ENCODE measurements around the gene PPIA.
"Not testable (repeated sequence)": the region's sequence is repeated elsewhere in the genome, so short reads cannot be mapped to it uniquely, and the experiment has no call there.

Gene PPIA

DNA sequence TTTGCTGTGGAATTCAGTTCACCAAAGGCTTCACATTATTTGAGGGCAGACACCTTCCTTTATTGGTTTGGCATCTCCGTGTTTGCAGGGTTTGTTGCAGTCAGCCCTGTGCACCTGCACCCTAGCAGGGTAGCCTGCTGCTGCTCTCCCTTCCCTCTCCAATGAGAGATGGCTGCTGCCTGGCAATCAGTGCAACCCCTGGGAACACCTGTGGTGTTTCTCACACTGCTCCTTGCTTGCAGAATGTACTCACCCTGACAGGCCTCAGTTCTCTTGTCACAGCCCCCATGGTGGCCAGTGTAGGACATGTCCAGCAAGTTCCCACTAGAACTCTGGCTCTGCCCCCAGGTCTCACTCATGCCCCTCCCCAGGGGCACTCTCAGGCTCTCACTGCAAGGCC, 12.1 kb upstream of the PPIA start:
- DNase-seq: no peak

DNA sequence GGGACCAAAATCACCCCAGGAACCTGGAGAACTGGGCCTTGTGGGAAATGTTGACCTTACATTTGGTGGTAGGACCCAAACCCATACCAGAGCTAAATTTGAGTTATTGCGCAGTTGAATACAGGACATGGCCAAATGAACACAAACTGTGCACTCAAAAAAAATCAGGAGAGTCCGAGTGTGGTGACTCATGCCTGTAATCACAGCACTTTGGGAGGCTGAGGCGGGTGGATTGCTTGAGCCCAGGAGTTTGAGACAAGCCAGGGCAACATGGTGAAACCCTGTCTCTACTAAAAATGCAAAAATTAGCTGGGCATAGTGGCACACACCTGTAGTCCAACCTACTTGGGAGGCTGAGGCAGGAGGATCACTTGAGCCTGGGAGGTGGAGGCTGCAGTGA, 11.3 kb upstream of the PPIA start:
- DNase-seq: not testable (repeated sequence)

DNA sequence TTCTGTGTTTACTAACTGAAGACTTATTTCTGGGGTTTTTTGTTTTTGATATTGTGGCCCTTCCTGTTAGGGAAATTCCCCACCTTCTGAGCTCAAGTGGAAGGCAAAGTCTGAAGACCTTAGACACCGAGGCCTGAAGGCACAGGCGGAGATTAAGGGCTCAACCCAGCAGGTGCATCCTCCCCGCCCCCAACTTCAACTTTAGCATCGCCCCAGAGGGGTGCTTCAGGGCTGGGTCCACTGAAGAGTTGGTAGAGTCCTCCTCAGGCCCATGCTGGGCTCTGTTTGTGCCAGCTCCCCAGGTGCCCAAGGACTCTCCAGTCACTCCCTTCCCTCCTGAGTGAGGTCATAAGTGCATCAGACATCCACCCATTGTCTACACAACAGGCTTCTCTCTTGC, 9.4 kb upstream of the PPIA start:
- DNase-seq: no peak

DNA sequence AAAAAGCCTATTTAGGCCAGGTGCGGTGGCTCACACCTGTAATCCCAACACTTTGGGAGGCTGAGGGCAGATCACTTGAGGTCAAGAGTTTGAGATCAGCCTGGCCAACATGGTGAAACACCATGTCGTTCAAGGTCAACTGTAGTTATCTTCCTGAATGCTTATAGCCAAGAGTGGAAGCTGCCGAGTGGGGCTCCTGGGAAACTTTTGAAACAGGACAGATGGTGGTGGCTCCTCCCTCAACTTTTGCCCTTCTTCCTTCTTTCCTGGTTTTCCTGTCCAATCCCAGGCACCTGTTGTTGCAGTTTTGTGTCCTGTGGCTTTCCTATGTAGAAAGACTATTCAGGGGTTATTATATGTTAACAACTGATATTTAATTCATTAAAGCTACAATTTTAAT, 8.7 kb upstream of the PPIA start:
- no peak for DNase-seq

DNA sequence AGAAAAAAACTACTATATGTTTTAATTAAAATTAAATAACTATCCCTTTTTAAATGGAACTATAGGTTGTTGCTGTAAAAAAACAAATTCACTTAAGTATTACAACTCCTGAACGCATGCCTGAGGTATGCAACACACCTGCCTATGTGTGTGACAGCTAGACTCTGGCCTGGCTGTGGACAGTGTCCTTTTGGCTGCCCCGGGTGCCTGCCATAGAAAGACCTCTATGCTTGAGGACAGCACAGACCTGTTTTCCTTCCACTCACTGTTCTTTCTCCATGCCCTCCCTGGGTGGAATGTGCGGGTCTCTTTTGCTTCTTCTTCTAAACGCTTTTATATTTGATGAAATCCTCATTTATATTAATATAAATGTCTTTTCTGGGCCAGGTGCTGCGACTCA, 6.5 kb upstream of the PPIA start:
- DNase-seq: no peak

DNA sequence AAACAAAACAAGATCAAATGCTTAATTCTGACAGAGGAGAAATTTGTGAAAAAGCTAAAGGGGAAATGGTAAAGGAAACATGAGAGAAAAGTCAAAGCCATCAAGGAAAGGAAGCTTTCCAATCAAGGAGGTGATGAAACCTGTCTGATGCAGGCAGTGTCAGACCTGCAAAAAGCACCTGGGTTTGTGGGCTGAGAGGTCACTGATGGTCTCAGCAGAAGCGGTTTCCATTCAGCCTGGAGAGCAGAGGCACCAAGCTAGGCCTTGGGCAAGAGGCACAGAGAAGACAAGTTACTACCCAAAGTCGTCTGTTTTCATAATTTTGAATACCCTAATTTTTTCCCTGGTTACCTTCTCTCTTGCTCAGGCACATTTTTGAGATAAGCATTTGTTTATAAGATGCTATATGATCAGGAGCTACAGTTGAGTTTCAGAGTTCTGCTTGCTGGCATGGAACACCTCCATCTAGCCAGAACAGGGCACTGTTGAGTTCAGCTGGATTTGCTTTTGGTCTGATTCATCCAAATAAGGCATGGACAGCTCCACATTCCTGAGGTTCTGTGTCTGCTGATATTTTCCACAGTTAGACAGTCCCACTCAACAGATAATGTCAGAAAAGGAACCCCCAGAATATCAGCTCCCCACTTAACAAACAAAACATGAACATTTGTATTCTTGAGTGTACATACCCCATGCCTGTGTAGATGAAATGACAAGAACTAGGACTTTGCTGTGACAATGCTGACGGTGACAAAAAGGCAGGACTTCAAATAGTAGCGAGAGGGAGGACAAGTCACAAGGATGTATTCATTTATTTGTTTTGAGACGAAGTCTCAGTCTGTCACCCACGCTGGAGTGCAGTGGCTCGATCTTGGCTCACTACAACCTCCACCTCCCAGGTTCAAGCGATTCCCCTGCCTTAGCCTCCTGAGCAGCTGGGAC, 4.9 kb upstream of the PPIA start:
- no peak for DNase-seq

DNA sequence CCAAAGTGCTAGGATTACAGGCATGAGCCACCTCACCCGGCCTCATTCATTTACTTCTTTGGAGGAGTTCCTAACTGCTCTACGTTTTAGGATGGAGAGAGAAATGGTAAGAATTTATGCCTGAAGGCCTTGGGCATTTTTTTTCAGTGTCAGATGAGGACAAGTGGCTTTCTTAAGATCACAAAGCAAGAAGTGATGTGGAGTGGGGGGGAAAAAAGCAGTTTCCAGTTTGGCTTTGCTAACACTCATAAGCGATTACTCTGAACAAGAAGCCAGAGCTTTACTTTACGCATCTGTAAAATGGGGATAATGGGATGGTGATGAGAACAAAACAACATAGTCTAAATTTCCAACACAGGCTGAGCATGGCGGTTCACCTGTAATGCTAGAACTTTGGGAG, 2.6 kb upstream of the PPIA start:
- DNase-seq: no peak

DNA sequence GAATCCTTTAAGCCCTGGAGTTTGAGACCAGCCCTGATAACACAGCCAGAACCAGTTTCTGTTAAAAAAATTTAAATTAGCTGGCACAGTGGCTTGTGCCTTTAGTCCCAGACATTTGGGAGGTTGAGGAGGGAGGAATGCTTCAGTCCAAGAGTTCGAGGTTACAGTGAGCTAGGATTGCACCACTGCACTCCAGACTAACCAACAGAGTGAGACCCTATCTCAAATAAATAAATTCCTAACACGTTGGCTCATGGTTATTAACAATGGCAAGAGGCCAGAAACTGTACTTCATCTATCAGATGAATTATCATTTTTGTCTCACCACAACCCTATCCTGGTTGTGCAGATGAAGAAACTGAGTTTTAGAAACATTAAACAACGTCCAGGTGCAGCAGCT, 2.1 kb upstream of the PPIA start:
- no peak for DNase-seq

DNA sequence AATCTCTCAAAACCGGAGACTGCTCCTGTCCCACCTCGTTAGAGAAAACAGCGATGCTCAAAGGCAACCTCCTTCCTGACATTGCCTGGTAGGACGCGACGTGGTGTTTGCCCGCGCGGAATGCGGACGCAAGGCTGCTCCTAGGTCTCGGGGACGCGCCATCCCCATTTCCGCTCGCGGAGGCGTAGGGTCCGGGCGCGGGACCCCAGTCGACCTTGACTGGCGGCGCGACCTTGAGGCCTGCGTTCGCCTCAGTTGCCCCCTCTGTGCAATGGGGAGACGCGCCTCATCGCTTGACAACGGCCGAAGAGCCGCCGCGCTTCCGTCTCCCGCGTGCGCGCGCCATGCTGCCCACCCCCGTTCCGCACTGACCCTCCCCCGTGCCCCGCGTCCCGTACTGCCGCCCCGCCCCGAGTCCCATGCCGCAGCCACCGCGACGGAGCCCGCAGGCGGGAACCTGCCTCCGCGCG, 412 bp upstream of the PPIA start:
- DNase-seq: peak in 10 of 58 donors; percentile 34 to 81 (median 60)

DNA sequence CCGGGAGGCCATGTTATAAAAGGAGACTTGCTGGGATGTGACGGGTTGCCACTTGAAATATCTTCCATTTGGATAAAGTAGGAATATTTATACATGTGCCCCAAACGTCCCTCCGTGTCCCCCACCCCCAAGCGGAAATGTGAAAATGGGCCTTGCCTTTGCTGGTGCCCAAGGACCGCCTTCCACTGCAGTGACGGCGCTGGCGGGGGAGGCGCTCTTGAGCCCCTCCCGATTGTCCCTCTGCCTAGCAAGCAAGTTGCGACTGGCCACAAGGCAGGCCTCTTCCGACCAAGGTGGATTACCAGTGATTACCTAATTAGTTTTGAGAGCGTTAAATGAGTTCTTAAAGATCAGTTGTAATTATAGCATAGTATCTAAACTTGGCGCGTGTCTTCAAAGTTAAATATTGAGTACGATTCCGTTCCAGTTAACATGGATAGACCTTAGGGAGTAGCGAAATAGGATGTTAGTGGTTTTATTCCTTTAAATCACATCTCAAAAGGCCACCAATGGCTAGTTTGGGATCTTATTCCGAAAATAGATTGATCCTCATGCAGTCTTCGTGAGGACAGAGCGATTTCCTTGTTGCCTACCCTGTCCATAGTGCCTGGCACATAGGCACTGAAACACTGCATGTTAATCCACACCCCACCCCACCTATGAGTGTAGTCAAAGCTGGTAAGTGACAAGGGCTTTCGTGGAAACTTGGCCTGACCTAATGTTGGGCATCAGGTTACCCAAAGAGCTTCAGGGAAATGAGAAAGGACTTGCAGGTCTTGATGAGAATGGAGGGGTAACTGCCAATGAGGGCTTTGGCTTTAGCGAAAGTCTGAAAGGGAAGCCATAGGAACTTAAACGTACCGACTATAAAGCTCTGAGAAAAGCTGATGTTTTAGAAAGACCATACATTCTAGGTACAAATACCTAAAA, 1.1 kb downstream of the PPIA start:
- DNase-seq: peak; percentile 9 to 91 (median 79)

DNA sequence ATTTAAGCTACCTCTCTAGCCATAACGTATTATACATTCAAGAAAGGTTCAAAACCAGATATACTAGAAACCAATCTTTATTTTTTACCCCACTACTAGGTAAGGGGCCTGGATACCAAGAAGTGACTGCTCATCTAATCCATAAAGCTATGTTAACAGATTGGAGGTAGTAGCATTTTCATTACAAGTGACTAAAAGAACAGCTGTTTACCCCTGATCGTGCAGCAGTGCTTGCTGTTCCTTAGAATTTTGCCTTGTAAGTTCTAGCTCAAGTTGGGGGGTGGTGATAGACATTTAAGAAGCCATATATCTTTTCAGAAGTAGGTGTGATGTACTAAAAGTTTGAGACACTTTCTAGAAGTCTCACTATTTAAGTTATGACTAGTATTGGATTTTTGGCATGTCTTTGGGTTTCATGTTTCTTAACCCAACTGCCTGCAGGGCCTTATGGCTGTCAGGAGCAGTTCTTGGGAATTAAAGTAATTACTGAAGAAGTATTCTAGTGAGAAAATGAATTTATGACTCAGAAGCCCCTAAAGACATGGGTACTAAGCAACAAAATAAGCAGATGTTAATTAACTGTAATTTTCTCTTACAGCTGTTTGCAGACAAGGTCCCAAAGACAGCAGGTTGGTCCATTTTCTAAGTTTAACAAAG, 2.3 kb downstream of the PPIA start:
- DNase-seq: no peak

DNA sequence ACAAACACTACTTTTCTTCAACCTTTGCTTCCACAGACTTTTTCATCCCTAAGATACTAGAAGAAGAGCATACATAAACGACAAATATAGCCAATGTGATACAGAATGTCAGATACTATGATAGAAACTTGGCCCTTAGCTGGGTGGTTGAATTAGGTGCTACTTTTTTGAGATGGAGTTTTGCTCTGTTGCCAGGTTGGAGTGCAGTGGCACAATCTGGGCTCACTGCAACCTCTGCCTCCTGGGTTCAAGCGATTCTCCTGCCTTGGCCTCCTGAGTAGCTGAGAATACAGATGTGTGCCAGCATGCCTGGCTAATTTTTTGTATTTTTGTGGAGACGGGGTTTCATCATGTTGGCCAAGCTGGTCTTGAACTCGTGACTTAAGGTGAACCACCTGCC, 3.5 kb downstream of the PPIA start:
- DNase-seq: no peak

DNA sequence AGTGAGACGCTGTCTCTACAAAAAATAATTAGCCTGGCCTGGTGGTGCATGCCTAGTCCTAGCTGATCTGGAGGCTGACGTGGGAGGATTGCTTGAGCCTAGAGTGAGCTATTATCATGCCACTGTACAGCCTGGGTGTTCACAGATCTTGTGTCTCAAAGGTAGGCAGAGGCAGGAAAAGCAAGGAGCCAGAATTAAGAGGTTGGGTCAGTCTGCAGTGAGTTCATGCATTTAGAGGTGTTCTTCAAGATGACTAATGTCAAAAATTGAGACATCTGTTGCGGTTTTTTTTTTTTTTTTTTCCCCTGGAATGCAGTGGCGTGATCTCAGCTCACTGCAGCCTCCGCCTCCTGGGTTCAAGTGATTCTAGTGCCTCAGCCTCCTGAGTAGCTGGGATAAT, 5.4 kb downstream of the PPIA start:
- DNase-seq: no peak

DNA sequence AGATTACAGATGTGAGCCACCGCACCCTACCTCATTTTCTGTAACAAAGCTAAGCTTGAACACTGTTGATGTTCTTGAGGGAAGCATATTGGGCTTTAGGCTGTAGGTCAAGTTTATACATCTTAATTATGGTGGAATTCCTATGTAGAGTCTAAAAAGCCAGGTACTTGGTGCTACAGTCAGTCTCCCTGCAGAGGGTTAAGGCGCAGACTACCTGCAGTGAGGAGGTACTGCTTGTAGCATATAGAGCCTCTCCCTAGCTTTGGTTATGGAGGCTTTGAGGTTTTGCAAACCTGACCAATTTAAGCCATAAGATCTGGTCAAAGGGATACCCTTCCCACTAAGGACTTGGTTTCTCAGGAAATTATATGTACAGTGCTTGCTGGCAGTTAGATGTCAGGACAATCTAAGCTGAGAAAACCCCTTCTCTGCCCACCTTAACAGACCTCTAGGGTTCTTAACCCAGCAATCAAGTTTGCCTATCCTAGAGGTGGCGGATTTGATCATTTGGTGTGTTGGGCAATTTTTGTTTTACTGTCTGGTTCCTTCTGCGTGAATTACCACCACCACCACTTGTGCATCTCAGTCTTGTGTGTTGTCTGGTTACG, 6.0 kb downstream of the PPIA start:
- no peak for DNase-seq

DNA sequence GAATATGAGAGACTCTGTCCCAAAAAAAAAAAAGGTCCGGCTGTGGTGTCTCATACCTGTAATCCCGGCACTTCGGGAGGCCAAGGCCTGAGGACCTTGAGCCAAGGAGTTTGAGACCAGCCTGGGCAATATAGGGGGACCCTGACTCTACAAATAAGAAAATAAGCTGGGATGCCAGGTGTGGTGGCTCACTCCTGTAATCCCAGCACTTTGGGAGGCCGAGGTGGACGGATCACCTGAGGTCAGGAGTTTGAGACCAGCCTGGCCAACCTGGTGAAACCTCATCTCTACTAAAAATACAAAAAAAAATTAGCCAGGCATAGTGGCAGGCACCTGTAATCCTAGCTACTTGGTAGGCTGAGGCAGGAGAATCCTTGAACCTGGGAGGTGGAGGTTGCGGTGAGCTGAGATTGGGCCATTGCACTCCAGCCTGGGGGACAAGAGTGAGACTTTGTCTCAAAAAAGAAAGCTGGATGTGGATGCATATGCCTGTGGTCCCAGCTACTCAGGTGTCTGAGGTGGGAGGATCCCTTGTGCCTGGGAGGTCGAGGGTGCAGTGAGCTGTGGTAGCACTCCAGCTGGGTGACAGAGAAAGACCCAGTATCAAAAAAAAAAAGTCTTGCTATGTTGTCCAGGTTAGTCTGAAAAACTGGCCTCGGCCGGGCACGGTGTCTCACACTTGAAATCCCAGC, 7.5 kb downstream of the PPIA start:
- DNase-seq: not testable (repeated sequence)

DNA sequence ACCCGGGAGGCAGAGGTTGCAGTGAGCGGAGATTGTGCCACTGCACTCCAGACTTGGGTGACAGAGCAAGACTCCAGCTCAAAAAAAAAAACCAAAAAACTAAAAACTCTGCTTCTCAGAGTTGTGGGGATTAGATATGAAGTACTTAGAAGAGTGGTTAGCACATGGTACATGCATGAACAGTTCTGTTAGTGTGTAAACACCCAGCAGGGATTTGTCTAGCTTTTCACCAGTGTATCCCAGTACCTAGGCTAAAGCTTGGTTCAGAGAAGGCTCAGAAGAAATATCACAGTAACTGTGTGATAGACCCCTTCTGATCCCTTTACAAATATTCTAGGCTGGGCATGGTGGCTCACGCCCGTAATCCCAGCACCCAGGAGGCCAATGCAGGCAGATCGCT, 9.5 kb downstream of the PPIA start:
- no peak for DNase-seq

DNA sequence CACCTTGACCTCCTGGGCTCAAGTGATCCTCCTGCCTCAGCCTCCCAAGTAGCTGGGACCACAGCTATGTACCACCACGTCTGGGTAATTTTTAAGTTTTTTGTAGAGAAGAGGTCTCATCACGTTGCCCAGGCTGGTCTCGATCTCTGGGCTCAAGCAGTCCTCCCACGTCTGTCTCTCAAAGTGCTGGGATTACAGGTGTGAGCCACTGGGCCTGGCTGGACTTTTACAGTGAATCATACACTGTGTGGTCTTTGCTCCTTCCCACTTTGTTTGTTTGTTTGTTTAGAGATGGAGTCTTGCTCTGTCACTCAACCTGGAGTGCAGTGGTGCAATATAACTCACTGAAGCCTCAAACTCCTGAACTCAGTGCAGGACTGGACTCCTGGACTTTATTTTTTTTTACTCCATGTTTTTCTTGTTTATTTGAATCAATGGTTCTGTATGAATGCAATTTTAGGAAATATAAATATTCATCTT, 12.5 kb downstream of the PPIA start:
- no peak for DNase-seq

DNA sequence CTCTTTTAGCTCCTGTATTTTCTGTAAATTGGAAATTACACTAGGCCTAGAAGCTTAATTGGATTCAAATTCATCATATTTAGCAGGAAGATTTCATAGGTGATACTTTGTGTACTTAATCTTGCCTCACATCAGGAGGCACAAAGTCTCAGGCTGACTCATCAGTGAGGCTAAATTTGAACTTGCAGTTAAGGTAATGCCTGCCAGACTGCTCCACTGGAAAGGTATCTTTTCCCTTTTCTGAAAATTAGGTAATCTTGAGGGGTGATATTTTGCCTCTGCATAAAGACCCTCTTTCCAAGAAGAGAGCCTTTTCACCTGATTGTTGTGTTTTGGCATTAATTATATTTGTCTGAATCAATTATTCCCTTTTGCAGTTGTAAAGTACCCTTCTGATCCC, 14.6 kb downstream of the PPIA start:
- no peak for DNase-seq

DNA sequence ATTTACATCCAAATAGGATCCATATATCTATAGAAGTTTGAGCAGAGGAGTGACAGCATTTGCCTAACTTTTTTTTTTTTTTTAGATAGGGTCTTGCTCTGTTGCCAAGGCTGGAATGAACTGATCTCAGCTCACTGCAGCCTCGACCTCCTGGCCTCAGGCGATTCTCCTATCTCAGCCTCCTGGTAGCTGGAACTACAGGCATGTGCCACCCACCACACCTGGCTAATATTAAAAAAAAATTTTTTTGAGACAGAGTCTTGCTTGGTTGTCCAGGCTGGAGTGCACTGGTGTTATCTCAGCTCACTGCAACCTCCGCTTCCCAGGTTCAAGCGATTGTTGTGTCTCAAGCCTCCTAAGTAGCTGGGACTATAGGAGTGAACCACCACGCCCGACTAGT, 15.1 kb downstream of the PPIA start:
- DNase-seq: no peak

DNA sequence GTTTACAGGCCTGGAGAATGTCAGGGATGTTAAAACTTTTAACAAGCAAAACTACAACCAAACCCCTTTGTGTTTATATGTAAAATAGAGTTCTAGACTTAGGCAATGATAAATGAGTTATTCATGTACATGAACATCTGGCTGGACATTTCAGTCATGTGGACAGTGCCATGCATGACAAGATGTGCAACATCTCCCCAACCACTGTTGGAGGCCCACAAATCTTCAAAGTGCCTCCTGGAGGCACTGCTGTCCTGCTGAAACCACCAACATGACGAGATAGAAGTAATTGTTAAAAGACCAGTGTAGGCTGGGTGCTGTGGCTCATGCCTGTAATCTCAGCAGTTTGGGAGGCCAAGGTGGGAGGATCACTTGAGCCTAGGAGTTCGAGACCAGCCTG, 18.4 kb downstream of the PPIA start:
- no peak for DNase-seq
